ENCODE results near the gene MEX3D.

Gene MEX3D

DNA sequence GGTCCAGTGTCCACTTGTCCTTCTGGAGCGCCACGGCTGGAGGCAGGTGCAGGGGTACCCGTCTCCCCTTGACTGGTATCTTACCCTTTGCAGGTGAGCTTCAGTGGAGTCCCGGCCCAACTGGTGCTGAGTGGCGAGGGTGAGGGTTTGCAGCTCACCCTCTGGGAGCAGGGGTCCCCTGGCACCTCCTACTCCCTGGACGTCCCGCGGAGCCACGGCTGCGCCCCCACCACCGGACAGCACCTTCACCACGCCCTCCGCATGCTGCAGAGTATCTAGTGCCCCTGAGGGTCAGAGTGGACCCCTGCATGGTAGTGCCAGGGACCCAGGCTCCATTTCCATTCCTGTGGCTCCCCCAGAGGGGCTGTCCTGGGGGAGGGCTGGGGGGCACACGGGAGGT is 33.2 kb downstream of the MEX3D start:
- TF ChIP-seq ZFP3 (CRISPR knock-in tag; IDR thresholded peaks at IDR 0.05) (no peak), ISL1 (CRISPR knock-in tag; IDR thresholded peaks at IDR 0.05) (no peak), ZC3H10 (CRISPR knock-in tag; IDR thresholded peaks at IDR 0.05) (no peak), BACH2 (CRISPR knock-in tag; IDR thresholded peaks at IDR 0.05; ENCODE audit: borderline replicate concordance) (no peak), TCF4 (CRISPR knock-in tag; IDR thresholded peaks at IDR 0.05; ENCODE audit: borderline replicate concordance) (no peak), TOX (CRISPR knock-in tag; IDR thresholded peaks at IDR 0.05; ENCODE audit: borderline replicate concordance) (no peak), ZFP30 (CRISPR knock-in tag; IDR thresholded peaks at IDR 0.05) (no peak), ZNF70 (CRISPR knock-in tag; IDR thresholded peaks at IDR 0.05) (no peak), PPARA (CRISPR knock-in tag; IDR thresholded peaks at IDR 0.05; ENCODE audit: borderline replicate concordance) (no peak), ZNF565 (CRISPR knock-in tag; conservative IDR thresholded peaks at IDR 0.05; ENCODE audit: low read depth) (no peak), ARNTL (CRISPR knock-in tag; IDR thresholded peaks at IDR 0.05; ENCODE audit: borderline replicate concordance, low read depth) (no peak)
- TF ChIP-seq, protein P1, sequence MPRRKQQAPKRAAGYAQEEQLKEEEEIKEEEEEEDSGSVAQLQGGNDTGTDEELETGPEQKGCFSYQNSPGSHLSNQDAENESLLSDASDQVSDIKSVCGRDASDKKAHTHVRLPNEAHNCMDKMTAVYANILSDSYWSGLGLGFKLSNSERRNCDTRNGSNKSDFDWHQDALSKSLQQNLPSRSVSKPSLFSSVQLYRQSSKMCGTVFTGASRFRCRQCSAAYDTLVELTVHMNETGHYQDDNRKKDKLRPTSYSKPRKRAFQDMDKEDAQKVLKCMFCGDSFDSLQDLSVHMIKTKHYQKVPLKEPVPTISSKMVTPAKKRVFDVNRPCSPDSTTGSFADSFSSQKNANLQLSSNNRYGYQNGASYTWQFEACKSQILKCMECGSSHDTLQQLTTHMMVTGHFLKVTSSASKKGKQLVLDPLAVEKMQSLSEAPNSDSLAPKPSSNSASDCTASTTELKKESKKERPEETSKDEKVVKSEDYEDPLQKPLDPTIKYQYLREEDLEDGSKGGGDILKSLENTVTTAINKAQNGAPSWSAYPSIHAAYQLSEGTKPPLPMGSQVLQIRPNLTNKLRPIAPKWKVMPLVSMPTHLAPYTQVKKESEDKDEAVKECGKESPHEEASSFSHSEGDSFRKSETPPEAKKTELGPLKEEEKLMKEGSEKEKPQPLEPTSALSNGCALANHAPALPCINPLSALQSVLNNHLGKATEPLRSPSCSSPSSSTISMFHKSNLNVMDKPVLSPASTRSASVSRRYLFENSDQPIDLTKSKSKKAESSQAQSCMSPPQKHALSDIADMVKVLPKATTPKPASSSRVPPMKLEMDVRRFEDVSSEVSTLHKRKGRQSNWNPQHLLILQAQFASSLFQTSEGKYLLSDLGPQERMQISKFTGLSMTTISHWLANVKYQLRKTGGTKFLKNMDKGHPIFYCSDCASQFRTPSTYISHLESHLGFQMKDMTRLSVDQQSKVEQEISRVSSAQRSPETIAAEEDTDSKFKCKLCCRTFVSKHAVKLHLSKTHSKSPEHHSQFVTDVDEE (CRISPR knock-in tag; IDR thresholded peaks at IDR 0.05): no peak
- TF ChIP-seq, protein P2, sequence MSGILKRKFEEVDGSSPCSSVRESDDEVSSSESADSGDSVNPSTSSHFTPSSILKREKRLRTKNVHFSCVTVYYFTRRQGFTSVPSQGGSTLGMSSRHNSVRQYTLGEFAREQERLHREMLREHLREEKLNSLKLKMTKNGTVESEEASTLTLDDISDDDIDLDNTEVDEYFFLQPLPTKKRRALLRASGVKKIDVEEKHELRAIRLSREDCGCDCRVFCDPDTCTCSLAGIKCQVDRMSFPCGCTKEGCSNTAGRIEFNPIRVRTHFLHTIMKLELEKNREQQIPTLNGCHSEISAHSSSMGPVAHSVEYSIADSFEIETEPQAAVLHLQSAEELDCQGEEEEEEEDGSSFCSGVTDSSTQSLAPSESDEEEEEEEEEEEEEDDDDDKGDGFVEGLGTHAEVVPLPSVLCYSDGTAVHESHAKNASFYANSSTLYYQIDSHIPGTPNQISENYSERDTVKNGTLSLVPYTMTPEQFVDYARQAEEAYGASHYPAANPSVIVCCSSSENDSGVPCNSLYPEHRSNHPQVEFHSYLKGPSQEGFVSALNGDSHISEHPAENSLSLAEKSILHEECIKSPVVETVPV (CRISPR knock-in tag; IDR thresholded peaks at IDR 0.05): no peak
- TF ChIP-seq, protein P3, sequence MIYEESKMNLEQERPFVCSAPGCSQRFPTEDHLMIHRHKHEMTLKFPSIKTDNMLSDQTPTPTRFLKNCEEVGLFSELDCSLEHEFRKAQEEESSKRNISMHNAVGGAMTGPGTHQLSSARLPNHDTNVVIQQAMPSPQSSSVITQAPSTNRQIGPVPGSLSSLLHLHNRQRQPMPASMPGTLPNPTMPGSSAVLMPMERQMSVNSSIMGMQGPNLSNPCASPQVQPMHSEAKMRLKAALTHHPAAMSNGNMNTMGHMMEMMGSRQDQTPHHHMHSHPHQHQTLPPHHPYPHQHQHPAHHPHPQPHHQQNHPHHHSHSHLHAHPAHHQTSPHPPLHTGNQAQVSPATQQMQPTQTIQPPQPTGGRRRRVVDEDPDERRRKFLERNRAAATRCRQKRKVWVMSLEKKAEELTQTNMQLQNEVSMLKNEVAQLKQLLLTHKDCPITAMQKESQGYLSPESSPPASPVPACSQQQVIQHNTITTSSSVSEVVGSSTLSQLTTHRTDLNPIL (CRISPR knock-in tag; IDR thresholded peaks at IDR 0.05; ENCODE audit: low read depth): no peak
- TF ChIP-seq, protein P4, sequence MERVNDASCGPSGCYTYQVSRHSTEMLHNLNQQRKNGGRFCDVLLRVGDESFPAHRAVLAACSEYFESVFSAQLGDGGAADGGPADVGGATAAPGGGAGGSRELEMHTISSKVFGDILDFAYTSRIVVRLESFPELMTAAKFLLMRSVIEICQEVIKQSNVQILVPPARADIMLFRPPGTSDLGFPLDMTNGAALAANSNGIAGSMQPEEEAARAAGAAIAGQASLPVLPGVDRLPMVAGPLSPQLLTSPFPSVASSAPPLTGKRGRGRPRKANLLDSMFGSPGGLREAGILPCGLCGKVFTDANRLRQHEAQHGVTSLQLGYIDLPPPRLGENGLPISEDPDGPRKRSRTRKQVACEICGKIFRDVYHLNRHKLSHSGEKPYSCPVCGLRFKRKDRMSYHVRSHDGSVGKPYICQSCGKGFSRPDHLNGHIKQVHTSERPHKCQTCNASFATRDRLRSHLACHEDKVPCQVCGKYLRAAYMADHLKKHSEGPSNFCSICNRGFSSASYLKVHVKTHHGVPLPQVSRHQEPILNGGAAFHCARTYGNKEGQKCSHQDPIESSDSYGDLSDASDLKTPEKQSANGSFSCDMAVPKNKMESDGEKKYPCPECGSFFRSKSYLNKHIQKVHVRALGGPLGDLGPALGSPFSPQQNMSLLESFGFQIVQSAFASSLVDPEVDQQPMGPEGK (CRISPR knock-in tag; IDR thresholded peaks at IDR 0.05; ENCODE audit: borderline replicate concordance): no peak
- ATAC-seq: no peak

DNA sequence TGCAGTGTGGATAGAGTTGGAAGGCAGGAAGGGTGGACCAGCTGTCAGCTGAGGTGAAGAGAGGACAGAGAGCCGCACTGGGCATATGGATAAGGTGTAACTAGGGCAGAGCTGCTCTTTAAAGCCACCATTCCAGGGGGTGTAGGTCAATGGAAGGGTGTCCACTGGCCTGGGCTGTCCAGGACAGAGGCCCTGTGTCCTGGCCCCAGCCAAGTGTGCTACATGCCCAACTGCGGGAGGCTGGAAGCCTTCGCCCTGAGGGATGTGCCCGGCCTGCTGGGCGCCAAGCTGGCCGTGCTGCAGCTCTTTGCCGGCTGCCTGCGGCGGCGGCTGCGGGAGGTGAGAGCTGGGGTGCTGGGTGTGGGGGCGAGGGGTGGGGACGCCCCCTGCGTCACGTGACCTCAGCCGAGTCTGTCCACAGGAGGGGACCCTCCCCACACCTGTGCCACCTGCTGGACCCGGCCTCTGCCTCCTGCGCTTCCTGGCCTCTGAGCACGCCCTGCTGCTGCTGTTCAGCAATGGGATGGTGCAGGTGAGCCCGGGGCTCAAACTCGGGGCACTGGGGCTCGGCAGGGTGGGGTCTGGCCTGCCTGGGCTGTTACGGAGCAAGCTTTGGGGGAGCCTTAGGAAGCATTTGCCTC is 34.5 kb downstream of the MEX3D start:
- TF ChIP-seq SNAI2 (CRISPR knock-in tag; IDR thresholded peaks at IDR 0.05) (no peak), ZFP30 (CRISPR knock-in tag; IDR thresholded peaks at IDR 0.05) (no peak), ESRRG (CRISPR knock-in tag; IDR thresholded peaks at IDR 0.05) (no peak)
- TF ChIP-seq, protein P2 (CRISPR knock-in tag; IDR thresholded peaks at IDR 0.05): no peak
- no peak; the same call in 1 of the 3 replicates for ATAC-seq

DNA sequence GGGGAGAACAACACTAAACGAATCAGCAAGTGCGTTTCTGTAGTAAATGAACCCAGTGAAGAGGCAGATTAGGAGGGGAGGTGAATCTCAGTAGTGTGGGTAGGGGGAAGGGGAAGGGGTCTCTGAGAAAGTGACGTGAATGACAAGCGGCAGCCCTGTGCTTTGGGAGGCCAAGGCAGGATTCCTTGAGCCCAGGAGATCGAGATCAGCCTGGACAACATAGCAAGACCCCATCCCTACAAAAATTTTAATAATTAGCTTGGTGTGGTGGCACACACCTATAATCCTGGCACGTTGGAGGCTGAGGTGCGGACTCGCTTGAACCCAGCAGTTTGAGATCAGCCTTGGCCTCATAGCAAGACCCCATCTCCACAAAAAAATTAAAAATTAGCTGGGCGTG is 36.1 kb downstream of the MEX3D start:
- no peak for ATAC-seq
- no peak for TF ChIP-seq ZFP3 (CRISPR knock-in tag; IDR thresholded peaks at IDR 0.05)
- no peak for TF ChIP-seq CSDC2 (CRISPR knock-in tag; IDR thresholded peaks at IDR 0.05)
- no peak for TF ChIP-seq ZNF565 (CRISPR knock-in tag; conservative IDR thresholded peaks at IDR 0.05; ENCODE audit: low read depth)
- no peak for TF ChIP-seq TCF4 (CRISPR knock-in tag; IDR thresholded peaks at IDR 0.05; ENCODE audit: borderline replicate concordance)
- TF ChIP-seq ZFP30 (CRISPR knock-in tag; IDR thresholded peaks at IDR 0.05): no peak
- no peak for TF ChIP-seq RARB (CRISPR knock-in tag; IDR thresholded peaks at IDR 0.05)
- TF ChIP-seq OSR1 (CRISPR knock-in tag; IDR thresholded peaks at IDR 0.05): no peak
- TF ChIP-seq, protein P4 (CRISPR knock-in tag; IDR thresholded peaks at IDR 0.05; ENCODE audit: borderline replicate concordance): no peak
- no peak for TF ChIP-seq SNAI2 (CRISPR knock-in tag; IDR thresholded peaks at IDR 0.05)
- TF ChIP-seq, protein P5, sequence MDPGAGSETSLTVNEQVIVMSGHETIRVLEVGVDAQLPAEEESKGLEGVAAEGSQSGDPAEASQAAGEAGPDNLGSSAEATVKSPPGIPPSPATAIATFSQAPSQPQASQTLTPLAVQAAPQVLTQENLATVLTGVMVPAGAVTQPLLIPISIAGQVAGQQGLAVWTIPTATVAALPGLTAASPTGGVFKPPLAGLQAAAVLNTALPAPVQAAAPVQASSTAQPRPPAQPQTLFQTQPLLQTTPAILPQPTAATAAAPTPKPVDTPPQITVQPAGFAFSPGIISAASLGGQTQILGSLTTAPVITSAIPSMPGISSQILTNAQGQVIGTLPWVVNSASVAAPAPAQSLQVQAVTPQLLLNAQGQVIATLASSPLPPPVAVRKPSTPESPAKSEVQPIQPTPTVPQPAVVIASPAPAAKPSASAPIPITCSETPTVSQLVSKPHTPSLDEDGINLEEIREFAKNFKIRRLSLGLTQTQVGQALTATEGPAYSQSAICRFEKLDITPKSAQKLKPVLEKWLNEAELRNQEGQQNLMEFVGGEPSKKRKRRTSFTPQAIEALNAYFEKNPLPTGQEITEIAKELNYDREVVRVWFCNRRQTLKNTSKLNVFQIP (CRISPR knock-in tag; IDR thresholded peaks at IDR 0.05; ENCODE audit: borderline replicate concordance, low read depth): no peak
- no peak for TF ChIP-seq ARNTL (CRISPR knock-in tag; IDR thresholded peaks at IDR 0.05; ENCODE audit: borderline replicate concordance, low read depth)
